Measurements from ENCODE around the gene MASP2.

MASP2 gene

GRCh38 chr1:10989095-10989494, 57.9 kb downstream of the MASP2 start:
- no peak for DNase-seq (ENCODE audit: low read depth)

GRCh38 chr1:10987840-10988417, 59.1 kb downstream of the MASP2 start:
- DNase-seq (ENCODE audit: low read depth): no peak

GRCh38 chr1:10986525-10986890, 60.5 kb downstream of the MASP2 start:
- no peak for DNase-seq (ENCODE audit: low read depth)

GRCh38 chr1:10980841-10981727, 66.0 kb downstream of the MASP2 start:
- DNase-seq (ENCODE audit: low read depth): peak; percentile 53

- peak; percentile 62 for DNase-seq (ENCODE audit: low read depth)
Observed at GRCh38 chr1:10980094-10980577, 66.9 kb downstream of the MASP2 start.

GRCh38 chr1:10979483-10979920, 67.5 kb downstream of the MASP2 start:
- DNase-seq (ENCODE audit: low read depth): peak; percentile 19

GRCh38 chr1:10978719-10979118, 68.3 kb downstream of the MASP2 start:
- DNase-seq (ENCODE audit: low read depth): no peak

All from GM04503 (cell line).